H1 (cell line): Measurements from ENCODE around the gene OLFM3. TPM values are rescaled to one million over a fixed set of nuclear protein-coding genes. Genes with fewer than 3 reads are reported as not detected.

Experiments used
- CTCF ChIA-PET: fragments of 300-600 bp; sonication (Branson Sonifier 250); formaldehyde crosslinking; loops from one replicate; lab custom pipeline; 2021; ENCODE audit not compliant: partially characterized antibody; lab: Charles Lee
- POLR2A ChIA-PET: fragments of 300-600 bp; sonication (Branson Sonifier 250); formaldehyde crosslinking; loops from one replicate; lab custom pipeline; 2021; ENCODE audit warnings: inconsistent platforms; ENCODE audit not compliant: partially characterized antibody; lab: Charles Lee
- DNase-seq, 2 experiments: peaks; one replicate each; pipeline versions ENCODE4 v3.0.0 to v3.0.0-alpha.2; 2010 to 2022; ENCODE audit warnings: low spot score in 2 of 2, low read depth in 1 of 2, mixed read lengths in 1 of 2
- FAIRE-seq: peaks from 2 replicates; lab custom pipeline; 2011; peaks lifted over from hg19 to GRCh38; lab: Jason Lieb, UNC
- H2AFZ ChIP-seq: 2 replicates; pipeline ENCODE4 v1.8.1; 2012; ENCODE audit warnings: low read length, inconsistent platforms
- H2AK5ac ChIP-seq: 2 replicates; pipeline ENCODE4 v1.6.1; 2013; ENCODE audit warnings: low read depth, low read length
- H2BK120ac ChIP-seq: replicated peaks from 2 replicates; pipeline ENCODE3; 2013; ENCODE audit warnings: low read depth, low read length, inconsistent platforms
- H2BK12ac ChIP-seq: 2 replicates; pipeline ENCODE4 v1.6.1; 2013; ENCODE audit warnings: low read depth, low read length
- H2BK15ac ChIP-seq: 2 replicates; pipeline ENCODE4 v1.6.1; 2013; ENCODE audit warnings: low read length
- H2BK20ac ChIP-seq: 2 replicates; pipeline ENCODE4 v1.6.1; 2013; ENCODE audit warnings: low read length
- H2BK5ac ChIP-seq: 2 replicates; pipeline ENCODE4 v1.6.1; 2013; ENCODE audit warnings: low read depth, low read length
- H3K14ac ChIP-seq: 2 replicates; pipeline ENCODE4 v1.6.1; 2013; ENCODE audit warnings: inconsistent platforms; ENCODE audit not compliant: insufficient read length
- H3K18ac ChIP-seq: 2 replicates; pipeline ENCODE4 v1.6.1; 2013; ENCODE audit warnings: low read length; ENCODE audit errors: extremely low read depth
- H3K23ac ChIP-seq: 2 replicates; pipeline ENCODE4 v1.6.1; 2013; ENCODE audit warnings: inconsistent platforms; ENCODE audit not compliant: insufficient read length
- H3K23me2 ChIP-seq: 2 replicates; pipeline ENCODE4 v1.6.1; 2013; ENCODE audit warnings: low read depth, low read length
- H3K27ac ChIP-seq: 2 replicates; pipeline ENCODE4 v1.6.1; 2011; ENCODE audit warnings: low read depth, low read length, inconsistent platforms
- H3K27me3 ChIP-seq, 4 experiments: replicated peaks in 1 of 4; 1 replicate in 1 of 4; 2 replicates in 3 of 4; pipeline versions ENCODE4 v1.6.1 to v1.8.1; 2011 to 2013; ENCODE audit warnings: low read length in 3 of 4, mild to moderate bottlenecking in 3 of 4, inconsistent platforms in 2 of 4, mixed read lengths in 2 of 4, moderate library complexity in 1 of 4; ENCODE audit not compliant: control insufficient read depth in 3 of 4, insufficient read depth in 3 of 4; ENCODE audit errors: extremely low read depth in 1 of 4
- H3K36me3 ChIP-seq, 4 experiments: 2 replicates each; pipeline versions ENCODE4 v1.6.1 to v1.8.1; 2011 to 2013; ENCODE audit warnings: mild to moderate bottlenecking in 4 of 4, low read length in 3 of 4, moderate library complexity in 2 of 4, control low read depth in 1 of 4, inconsistent platforms in 1 of 4; ENCODE audit not compliant: insufficient read depth in 4 of 4, control insufficient read depth in 2 of 4
- H3K4ac ChIP-seq: replicated peaks from 2 replicates; pipeline ENCODE3; 2013; ENCODE audit warnings: low read length, low read depth, mixed read lengths, inconsistent platforms; ENCODE audit not compliant: insufficient read length
- H3K4me1 ChIP-seq, 4 experiments: replicated peaks in 1 of 4; 1 replicate in 1 of 4; 2 replicates in 3 of 4; pipeline versions ENCODE4 v1.6.1 to v1.8.1; 2011 to 2013; ENCODE audit warnings: low read length in 3 of 4, inconsistent platforms in 2 of 4, mixed read lengths in 1 of 4; ENCODE audit not compliant: insufficient read depth in 4 of 4, control insufficient read depth in 3 of 4
- H3K4me2 ChIP-seq, 2 experiments: 2 replicates each; pipeline versions ENCODE4 v1.6.1 to v1.8.1; 2011 to 2013; ENCODE audit warnings: low read depth in 2 of 2, low read length in 2 of 2, control low read depth in 1 of 2, inconsistent platforms in 1 of 2, mild to moderate bottlenecking in 1 of 2; ENCODE audit not compliant: insufficient read depth in 1 of 2
- H3K4me3 ChIP-seq, 4 experiments: fragments of 200-600, 300-600 bp in 1 of 4; sonication (generic), shearing (Covaris generic), sonication (Bioruptor Twin) in 1 of 4; 2 replicates each; pipeline versions ENCODE4 v1.5.1 to v1.8.1; 2011 to 2016; ENCODE audit warnings: low read length in 4 of 4, low read depth in 3 of 4, control low read depth in 2 of 4, inconsistent platforms in 2 of 4, mild to moderate bottlenecking in 2 of 4, mixed read lengths in 1 of 4, moderate library complexity in 1 of 4; ENCODE audit not compliant: insufficient read depth in 2 of 4; ENCODE audit errors: extremely low read depth in 1 of 4
- H3K56ac ChIP-seq: replicated peaks from 2 replicates; pipeline ENCODE3; 2013; ENCODE audit warnings: low read depth, mild to moderate bottlenecking, mixed read lengths, low read length, inconsistent platforms; ENCODE audit not compliant: insufficient read length
- H3K79me1 ChIP-seq: 2 replicates; pipeline ENCODE4 v1.6.1; 2013; ENCODE audit warnings: low read depth, low read length, control low read depth
- H3K79me2 ChIP-seq, 2 experiments: 2 replicates each; pipeline versions ENCODE4 v1.6.1 to v1.8.1; 2012 to 2013; ENCODE audit warnings: low read length in 2 of 2, mild to moderate bottlenecking in 2 of 2, inconsistent platforms in 1 of 2; ENCODE audit not compliant: insufficient read depth in 2 of 2, control insufficient read depth in 1 of 2
- H3K9ac ChIP-seq, 4 experiments: replicated peaks in 1 of 4; 1 replicate in 1 of 4; 2 replicates in 3 of 4; pipeline versions ENCODE4 v1.6.1 to v1.8.1; 2011 to 2013; ENCODE audit warnings: low read depth in 3 of 4, low read length in 3 of 4, control low read depth in 2 of 4, mild to moderate bottlenecking in 2 of 4, moderate library complexity in 2 of 4, inconsistent platforms in 1 of 4; ENCODE audit errors: extremely low read depth in 1 of 4
- H3K9me3 ChIP-seq, 2 experiments: 2 replicates each; pipeline versions ENCODE4 v1.6.1 to v1.8.1; 2012 to 2013; ENCODE audit warnings: mild to moderate bottlenecking in 2 of 2, moderate library complexity in 2 of 2, control low read depth in 1 of 2, inconsistent platforms in 1 of 2, low read depth in 1 of 2, low read length in 1 of 2, mixed read lengths in 1 of 2; ENCODE audit not compliant: insufficient read depth in 2 of 2
- H4K20me1 ChIP-seq, 2 experiments: replicated peaks in 1 of 2; 2 replicates each; pipeline versions ENCODE3 to v1.8.1; 2011 to 2013; ENCODE audit warnings: inconsistent platforms in 2 of 2, low read length in 2 of 2, mild to moderate bottlenecking in 1 of 2; ENCODE audit not compliant: insufficient read depth in 2 of 2, control insufficient read depth in 1 of 2
- H4K5ac ChIP-seq: 2 replicates; pipeline ENCODE4 v1.6.1; 2013; ENCODE audit warnings: low read length, low read depth, mixed read lengths, inconsistent platforms; ENCODE audit not compliant: insufficient read length
- H4K8ac ChIP-seq: 2 replicates; pipeline ENCODE4 v1.8.0; 2013; ENCODE audit warnings: mild to moderate bottlenecking, moderate library complexity, low read length, inconsistent platforms; ENCODE audit not compliant: insufficient read depth; ENCODE audit errors: extremely low read depth
- H4K91ac ChIP-seq: replicated peaks from 2 replicates; pipeline ENCODE3; 2013; ENCODE audit warnings: low read length, mixed read lengths, inconsistent platforms; ENCODE audit not compliant: insufficient read length
- CHD2 ChIP-seq: IDR thresholded peaks from 2 replicates; pipeline ENCODE4 v1.6.1; 2012; ENCODE audit warnings: low read length, improper control_type of control experiment
- EZH2 ChIP-seq: fragments of 200-600 bp; sonication (generic); IDR thresholded peaks from 2 replicates; pipeline ENCODE4 v1.7.1; 2012; ENCODE audit warnings: low read depth, mild to moderate bottlenecking, moderate library complexity, low read length, inconsistent platforms; ENCODE audit not compliant: severe bottlenecking
- KDM4A ChIP-seq: IDR thresholded peaks from one replicate; pipeline ENCODE4 v1.7.1; 2012; ENCODE audit warnings: low read depth, mild to moderate bottlenecking, moderate library complexity, low read length, inconsistent platforms; ENCODE audit not compliant: severe bottlenecking
- MAFK ChIP-seq: IDR thresholded peaks from 2 replicates; pipeline ENCODE4 v1.6.1; 2012; ENCODE audit warnings: low read depth, mild to moderate bottlenecking, improper control_type of control experiment, low read length
- RAD21 ChIP-seq, 2 experiments: IDR thresholded peaks in 1 of 2; conservative IDR thresholded peaks in 1 of 2; 2 replicates each; pipeline ENCODE4 v1.6.1; 2011; ENCODE audit warnings: low read depth in 2 of 2, low read length in 2 of 2, improper control_type of control experiment in 1 of 2, inconsistent platforms in 1 of 2, mild to moderate bottlenecking in 1 of 2, moderate library complexity in 1 of 2
- TEAD4 ChIP-seq: IDR thresholded peaks from 2 replicates; pipeline ENCODE4 v1.6.1; 2012; ENCODE audit warnings: low read depth, low read length, inconsistent platforms, mixed read lengths
- WGBS, 2 experiments: shearing (Covaris generic) in 1 of 2; methylation state at CpG; one replicate each; pipeline versions ENCODE4 v1.1.6 to v1.1.7; 2013 to 2015; ENCODE audit warnings: low lambda C conversion rate in 2 of 2, mixed read lengths in 2 of 2, inconsistent platforms in 1 of 2, low coverage in 1 of 2, missing lambda C conversion rate in 1 of 2; ENCODE audit not compliant: insufficient replicate concordance in 2 of 2, insufficient coverage in 1 of 2, insufficient read length in 1 of 2; ENCODE audit errors: extremely low coverage in 1 of 2, missing lambda C conversion rate in 1 of 2; 5-methylcytosine and 5-hydroxymethylcytosine counted together
- polyA plus RNA-seq, 7 experiments: library from polyadenylated mRNA; depleted of rRNA in 3 of 7; stranded (reverse) in 5 of 7; unstranded in 2 of 7; fragments of >200 nt in 5 of 7; fragments of 200-250 nt in 2 of 7; gene quantifications; 1 replicate in 5 of 7; 2 replicates in 1 of 7; 4 replicates in 1 of 7; pipeline versions ENCODE4 v1.2.1 to v1.2.3, GENCODE V29; 2011 to 2013; ENCODE audit warnings: missing spikeins in 2 of 7, mixed read lengths in 2 of 7
- total RNA-seq: library from RNA; stranded (reverse); fragmentation: NEBNext Ultra II Directional; extraction: Animal tissue kit (Norgen Biotek cat#: 25700); gene quantifications from 2 replicates; pipeline ENCODE4 v1.2.1, GENCODE V29; 2021

Gene OLFM3
- total and polyA plus RNA-seq, 2 of the 8 experiments (the other 6 are each of a cell fraction or from before 2014, with no cell fraction given): 0.30 to 0.32 TPM

GRCh38 chr1:101959456-101959855 is 37.3 kb downstream of the OLFM3 start:
- Histone ChIP-seq H3K14ac (no peak overlapping the region), H3K27me3 (no peaks in the 10 kb centered on the region), H3K27ac (no peak overlapping the region), H3K4ac (no peak overlapping the region), H4K8ac (no peak overlapping the region), H4K20me1 (no peaks in the 10 kb centered on the region), H3K4me2 (no peak overlapping the region), H2AK5ac (no peak overlapping the region), H3K4me1 (no peaks in the 10 kb centered on the region), H3K9me3 (no peaks in the 10 kb centered on the region), H3K36me3 (no peaks in the 10 kb centered on the region), H2BK12ac (no peak overlapping the region), H2BK5ac (no peak overlapping the region), H4K5ac (no peak overlapping the region), H3K18ac (no peak overlapping the region), H2BK120ac (no peak overlapping the region), H3K23ac (no peak overlapping the region), H3K79me2 (no peaks in the 10 kb centered on the region), H3K9ac (no peak overlapping the region), H2AFZ (no peak overlapping the region), H4K91ac (no peak overlapping the region), H3K23me2 (no peaks in the 10 kb centered on the region), H2BK15ac (no peak overlapping the region), H3K79me1 (no peaks in the 10 kb centered on the region), H3K56ac (no peak overlapping the region), H2BK20ac (no peak overlapping the region), H3K4me3 (no peak overlapping the region)
- ChIA-PET POLR2A (no interaction called here), CTCF (no interaction called here)
- TF ChIP-seq CHD2: no peak
- TF ChIP-seq KDM4A: no peak
- no peak for TF ChIP-seq MAFK
- no peak for TF ChIP-seq EZH2
- no peak for TF ChIP-seq TEAD4
- no peak for TF ChIP-seq RAD21 (IDR thresholded peaks at IDR 0.05 in 1 of 2, conservative IDR thresholded peaks at IDR 0.05 in 1 of 2; ENCODE audit: low read depth in 2 of 2, low read length in 2 of 2)
- FAIRE-seq (no peak), DNase-seq (no peak)
- 87% methylated on average over 3 of the region's 3 CpGs; no CpG with 5 or more reads in 1 of the 2 experiments for WGBS, 2 experiments
